HG03457 (cell line): ENCODE data around the gene AFP.
"Not testable (repeated sequence)": the region's sequence is repeated elsewhere in the genome, so short reads cannot be mapped to it uniquely, and the experiment has no call there.

ENCODE experiments used
- ATAC-seq: cut with Tn5 transposase; IDR thresholded peaks from one replicate; pipeline ENCODE4 v1.9.1; 2021; ENCODE audit warnings: moderate number of reproducible peaks; ENCODE audit not compliant: unreplicated experiment

Gene AFP

DNA sequence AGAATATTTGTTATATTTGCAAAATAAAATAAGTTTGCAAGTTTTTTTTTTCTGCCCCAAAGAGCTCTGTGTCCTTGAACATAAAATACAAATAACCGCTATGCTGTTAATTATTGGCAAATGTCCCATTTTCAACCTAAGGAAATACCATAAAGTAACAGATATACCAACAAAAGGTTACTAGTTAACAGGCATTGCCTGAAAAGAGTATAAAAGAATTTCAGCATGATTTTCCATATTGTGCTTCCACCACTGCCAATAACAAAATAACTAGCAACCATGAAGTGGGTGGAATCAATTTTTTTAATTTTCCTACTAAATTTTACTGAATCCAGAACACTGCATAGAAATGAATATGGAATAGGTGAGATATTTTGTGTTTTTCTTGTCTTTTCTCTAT, at the start of gene AFP:
Gene AFP, plus strand, starts transcription at position 238 of the 400 bp plus-strand sequence. Its CDS starts 42 bp downstream, at position 280.
- no peak for ATAC-seq

DNA sequence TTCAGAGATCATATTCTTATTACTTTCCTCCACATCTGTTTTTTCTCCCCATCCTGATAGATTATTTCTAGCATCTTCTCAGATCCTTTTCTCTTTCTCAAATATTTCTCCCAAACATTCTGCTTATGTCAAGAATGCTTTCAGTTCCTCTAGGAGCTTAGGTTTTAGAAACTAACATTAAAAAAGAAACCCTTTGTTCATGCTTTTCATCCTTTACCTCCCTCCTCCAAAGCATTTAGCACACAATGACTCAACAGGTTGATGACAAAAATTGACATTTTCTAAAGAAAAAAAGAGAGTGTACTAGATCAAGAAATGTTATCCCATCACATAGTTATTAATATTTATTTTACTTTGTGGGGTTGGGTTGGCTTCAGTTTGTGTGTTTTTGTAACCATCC, 48.5 kb upstream of the AFP start:
- ATAC-seq = no peak

DNA sequence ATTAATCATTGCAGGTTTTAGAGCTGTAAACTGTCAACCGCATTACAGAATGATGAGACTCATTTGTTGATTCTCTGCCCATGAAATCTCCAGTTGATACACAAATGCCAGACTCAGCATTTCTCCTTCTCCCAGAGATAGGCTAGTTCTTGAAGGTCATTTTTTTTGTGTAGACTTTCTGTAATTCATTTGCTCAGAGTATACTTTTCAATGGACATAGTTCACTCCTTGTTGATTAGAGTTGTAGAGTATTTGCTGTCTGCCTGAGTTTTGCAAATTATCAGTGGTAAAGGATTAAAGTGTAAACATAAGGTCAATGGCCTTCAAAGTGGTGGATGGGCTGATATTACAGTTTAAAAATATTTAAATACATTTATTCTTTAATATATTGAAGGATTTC, 47.1 kb upstream of the AFP start:
- ATAC-seq = no peak

DNA sequence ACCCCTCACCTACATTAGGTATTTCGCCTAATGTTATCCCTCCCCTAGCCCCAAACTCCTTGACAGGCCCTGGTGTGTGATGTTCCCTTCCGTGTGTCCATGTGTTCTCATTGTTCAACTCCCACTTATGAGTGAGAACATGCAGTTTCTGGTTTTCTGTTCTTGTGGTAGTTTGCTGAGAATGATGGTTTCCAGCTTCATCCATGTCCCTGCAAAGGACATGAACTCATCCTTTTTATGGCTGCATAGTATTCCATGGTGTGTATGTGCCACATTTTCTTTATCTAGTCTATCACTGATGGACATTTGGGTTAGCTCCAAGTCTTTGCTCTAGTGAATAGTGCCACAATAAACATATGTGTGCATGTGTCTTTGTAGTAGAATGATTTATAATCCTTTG, 46.4 kb upstream of the AFP start:
- ATAC-seq = not testable (repeated sequence)

DNA sequence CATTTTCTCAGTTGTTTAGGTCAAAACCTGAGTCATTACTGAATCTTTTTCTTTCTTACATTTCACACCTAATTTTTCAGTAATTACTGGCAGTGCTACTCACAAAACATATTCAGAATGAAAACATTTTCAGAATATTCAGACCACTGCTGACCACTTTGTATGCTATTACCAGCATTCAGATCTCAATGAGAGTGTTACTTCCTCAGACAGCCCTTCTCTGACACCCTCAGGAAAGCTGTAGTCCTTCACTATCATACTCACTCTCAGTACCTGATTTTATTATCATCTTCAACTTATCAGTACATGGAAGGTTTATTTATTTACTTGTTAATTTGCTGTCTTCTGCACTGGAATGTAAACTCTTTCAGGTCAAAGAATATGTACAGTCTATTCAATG, 44.2 kb upstream of the AFP start:
- ATAC-seq = no peak

DNA sequence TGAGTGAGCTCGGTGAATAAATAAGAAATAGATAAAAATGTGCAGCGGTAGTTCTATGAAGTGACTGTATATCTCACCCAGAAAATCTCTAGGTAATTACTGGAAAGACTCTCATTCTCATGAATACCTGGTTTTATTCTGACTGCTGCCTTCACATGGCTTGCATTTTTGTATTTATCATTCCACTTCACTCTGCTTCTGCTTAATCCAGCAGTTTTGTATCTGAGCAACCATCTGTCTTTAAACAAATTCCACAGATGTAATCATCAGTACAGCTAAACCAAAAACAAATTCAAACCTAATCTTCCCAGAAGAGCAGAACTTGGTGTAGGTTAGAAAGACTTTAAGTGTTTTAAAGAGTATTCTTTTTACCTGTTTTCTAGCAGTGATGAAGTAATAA, 43.1 kb upstream of the AFP start:
- ATAC-seq = no peak

DNA sequence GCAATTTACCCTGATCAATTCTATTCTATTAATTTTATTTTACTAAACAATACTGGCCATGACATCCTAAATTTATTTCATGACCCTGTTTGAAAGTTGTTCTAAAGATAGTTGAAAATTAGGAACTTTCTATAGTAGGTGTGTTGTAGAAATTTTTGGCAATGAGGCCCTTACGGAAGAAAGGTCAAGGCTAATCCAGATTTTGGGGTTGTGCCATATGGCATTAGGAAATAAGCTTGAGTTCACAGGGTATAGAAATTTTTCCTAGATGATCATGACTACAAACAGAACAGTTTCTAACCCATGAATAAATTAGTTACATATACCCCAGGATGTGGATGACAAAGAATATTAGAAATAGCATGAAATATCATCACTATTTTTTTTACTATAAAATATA, 39.7 kb upstream of the AFP start:
- no peak for ATAC-seq

DNA sequence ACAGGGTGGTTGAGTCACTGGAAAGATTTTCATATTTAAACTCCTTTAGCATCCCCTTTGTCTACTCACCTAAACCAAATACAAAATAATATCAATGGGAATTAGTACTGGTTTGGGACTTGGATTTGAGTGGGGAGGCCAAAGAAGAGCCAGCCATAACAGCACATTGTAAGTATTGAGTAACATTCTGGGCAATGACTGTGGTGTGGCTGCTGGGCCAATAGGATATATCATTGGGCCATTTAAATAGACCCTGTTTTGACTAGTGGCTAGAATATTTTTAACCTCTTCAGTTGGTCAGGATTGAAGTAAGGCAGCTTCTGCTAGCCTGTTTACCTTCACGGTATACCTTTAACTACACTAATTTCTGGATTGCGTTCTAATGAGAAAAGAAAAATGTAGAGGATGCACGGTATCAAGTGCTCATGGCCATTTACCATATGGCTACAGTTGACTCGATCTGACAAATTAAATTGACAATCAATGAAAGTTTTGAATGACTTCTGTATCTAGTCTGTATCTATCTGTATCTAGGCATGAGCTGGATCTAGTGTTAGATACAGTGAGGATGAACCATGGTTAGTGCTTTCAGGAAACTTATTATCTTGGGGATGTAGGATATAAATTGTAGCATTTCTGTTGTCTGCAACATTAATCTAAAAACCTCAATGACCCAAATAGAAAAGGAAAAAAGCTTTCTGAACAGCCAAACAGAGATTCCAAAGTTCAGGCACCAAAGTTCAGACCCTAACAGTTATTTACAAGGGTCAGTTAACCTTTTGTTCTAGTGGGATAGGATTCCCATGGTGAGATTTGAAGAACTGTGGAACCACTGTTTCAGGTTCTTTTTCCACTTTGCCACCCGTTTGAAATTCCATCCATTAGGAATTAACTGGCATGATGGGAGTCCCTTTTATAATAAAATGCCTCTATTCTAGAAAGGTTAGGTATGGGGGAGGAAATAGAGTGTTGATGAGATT, 38.7 kb upstream of the AFP start:
- ATAC-seq = no peak

DNA sequence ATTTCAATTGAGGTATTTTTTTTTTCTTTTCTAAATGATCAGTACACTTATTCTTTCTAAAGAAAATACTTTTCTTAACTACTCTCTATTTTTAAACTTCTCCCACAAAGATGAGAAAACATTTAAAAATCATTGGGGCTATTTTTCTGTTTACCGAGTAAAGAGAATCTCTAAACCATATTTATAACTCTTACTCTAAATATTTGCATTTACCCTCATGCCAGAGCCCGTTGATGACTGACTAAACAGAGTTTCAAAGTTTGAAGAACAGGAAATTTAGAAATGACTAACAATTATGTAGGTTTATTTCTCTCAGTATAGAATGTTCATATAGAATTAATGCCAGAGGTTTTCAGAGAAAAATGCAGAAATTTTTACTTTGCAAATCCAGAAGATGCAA, 34.6 kb upstream of the AFP start:
- no peak for ATAC-seq

DNA sequence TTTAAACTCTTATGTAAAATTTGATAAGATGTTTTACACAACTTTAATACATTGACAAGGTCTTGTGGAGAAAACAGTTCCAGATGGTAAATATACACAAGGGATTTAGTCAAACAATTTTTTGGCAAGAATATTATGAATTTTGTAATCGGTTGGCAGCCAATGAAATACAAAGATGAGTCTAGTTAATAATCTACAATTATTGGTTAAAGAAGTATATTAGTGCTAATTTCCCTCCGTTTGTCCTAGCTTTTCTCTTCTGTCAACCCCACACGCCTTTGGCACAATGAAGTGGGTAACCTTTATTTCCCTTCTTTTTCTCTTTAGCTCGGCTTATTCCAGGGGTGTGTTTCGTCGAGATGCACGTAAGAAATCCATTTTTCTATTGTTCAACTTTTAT, 32.0 kb upstream of the AFP start, which contains the start of gene ALB:
Gene ALB, plus strand, starts transcription at position 246 of the 400 bp plus-strand sequence. Its CDS starts 41 bp downstream, at position 287.
- no peak for ATAC-seq

DNA sequence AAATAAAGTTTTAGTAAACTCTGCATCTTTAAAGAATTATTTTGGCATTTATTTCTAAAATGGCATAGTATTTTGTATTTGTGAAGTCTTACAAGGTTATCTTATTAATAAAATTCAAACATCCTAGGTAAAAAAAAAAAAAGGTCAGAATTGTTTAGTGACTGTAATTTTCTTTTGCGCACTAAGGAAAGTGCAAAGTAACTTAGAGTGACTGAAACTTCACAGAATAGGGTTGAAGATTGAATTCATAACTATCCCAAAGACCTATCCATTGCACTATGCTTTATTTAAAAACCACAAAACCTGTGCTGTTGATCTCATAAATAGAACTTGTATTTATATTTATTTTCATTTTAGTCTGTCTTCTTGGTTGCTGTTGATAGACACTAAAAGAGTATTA, 31.6 kb upstream of the AFP start:
- no peak for ATAC-seq

DNA sequence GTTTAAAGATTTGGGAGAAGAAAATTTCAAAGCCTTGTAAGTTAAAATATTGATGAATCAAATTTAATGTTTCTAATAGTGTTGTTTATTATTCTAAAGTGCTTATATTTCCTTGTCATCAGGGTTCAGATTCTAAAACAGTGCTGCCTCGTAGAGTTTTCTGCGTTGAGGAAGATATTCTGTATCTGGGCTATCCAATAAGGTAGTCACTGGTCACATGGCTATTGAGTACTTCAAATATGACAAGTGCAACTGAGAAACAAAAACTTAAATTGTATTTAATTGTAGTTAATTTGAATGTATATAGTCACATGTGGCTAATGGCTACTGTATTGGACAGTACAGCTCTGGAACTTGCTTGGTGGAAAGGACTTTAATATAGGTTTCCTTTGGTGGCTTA, 30.9 kb upstream of the AFP start:
- no peak for ATAC-seq

DNA sequence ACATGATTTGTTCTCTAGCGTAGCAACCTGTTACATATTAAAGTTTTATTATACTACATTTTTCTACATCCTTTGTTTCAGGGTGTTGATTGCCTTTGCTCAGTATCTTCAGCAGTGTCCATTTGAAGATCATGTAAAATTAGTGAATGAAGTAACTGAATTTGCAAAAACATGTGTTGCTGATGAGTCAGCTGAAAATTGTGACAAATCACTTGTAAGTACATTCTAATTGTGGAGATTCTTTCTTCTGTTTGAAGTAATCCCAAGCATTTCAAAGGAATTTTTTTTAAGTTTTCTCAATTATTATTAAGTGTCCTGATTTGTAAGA, 29.5 kb upstream of the AFP start:
- no peak for ATAC-seq

DNA sequence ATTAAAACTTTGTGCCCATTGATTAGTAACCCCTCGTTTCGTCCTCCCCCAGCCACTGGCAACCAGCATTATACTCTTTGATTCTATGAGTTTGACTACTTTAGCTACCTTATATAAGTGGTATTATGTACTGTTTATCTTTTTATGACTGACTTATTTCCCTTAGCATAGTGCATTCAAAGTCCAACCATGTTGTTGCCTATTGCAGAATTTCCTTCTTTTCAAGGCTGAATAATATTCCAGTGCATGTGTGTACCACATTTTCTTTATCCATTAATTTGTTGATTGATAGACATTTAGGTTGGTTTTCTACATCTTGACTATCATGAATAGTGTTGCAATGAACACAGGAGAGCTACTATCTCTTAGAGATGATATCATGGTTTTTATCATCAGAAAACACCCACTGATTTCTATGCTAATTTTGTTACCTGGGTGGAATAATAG, 28.8 kb upstream of the AFP start:
- ATAC-seq = no peak

DNA sequence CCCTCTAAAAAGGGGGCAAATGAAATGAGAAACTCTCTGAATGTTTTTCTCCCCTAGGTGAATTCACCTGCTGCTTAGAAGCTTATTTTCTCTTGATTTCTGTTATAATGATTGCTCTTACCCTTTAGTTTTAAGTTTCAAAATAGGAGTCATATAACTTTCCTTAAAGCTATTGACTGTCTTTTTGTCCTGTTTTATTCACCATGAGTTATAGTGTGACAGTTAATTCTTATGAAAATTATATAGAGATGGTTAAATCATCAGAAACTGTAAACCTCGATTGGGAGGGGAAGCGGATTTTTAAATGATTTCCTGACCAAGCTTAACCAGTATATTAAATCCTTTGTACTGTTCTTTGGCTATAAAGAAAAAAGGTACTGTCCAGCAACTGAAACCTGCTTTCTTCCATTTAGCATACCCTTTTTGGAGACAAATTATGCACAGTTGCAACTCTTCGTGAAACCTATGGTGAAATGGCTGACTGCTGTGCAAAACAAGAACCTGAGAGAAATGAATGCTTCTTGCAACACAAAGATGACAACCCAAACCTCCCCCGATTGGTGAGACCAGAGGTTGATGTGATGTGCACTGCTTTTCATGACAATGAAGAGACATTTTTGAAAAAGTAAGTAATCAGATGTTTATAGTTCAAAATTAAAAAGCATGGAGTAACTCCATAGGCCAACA, 27.7 kb upstream of the AFP start:
- ATAC-seq = no peak

DNA sequence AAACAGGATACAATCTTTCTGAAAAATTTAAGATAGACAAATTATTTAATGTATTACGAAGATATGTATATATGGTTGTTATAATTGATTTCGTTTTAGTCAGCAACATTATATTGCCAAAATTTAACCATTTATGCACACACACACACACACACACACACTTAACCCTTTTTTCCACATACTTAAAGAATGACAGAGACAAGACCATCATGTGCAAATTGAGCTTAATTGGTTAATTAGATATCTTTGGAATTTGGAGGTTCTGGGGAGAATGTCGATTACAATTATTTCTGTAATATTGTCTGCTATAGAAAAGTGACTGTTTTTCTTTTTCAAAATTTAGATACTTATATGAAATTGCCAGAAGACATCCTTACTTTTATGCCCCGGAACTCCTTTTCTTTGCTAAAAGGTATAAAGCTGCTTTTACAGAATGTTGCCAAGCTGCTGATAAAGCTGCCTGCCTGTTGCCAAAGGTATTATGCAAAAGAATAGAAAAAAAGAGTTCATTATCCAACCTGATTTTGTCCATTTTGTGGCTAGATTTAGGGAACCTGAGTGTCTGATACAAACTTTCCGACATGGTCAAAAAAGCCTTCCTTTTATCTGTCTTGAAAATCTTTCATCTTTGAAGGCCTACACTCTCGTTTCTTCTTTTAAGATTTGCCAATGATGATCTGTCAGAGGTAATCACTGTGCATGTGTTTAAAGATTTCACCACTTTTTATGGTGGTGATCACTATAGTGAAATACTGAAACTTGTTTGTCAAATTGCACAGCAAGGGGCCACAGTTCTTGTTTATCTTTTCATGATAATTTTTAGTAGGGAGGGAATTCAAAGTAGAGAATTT, 26.8 kb upstream of the AFP start:
- ATAC-seq = no peak

DNA sequence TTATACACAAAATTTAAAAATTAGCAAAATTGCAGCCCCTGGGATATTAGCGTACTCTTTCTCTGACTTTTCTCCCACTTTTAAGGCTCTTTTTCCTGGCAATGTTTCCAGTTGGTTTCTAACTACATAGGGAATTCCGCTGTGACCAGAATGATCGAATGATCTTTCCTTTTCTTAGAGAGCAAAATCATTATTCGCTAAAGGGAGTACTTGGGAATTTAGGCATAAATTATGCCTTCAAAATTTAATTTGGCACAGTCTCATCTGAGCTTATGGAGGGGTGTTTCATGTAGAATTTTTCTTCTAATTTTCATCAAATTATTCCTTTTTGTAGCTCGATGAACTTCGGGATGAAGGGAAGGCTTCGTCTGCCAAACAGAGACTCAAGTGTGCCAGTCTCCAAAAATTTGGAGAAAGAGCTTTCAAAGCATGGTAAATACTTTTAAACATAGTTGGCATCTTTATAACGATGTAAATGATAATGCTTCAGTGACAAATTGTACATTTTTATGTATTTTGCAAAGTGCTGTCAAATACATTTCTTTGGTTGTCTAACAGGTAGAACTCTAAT, 26.0 kb upstream of the AFP start:
- no peak for ATAC-seq

DNA sequence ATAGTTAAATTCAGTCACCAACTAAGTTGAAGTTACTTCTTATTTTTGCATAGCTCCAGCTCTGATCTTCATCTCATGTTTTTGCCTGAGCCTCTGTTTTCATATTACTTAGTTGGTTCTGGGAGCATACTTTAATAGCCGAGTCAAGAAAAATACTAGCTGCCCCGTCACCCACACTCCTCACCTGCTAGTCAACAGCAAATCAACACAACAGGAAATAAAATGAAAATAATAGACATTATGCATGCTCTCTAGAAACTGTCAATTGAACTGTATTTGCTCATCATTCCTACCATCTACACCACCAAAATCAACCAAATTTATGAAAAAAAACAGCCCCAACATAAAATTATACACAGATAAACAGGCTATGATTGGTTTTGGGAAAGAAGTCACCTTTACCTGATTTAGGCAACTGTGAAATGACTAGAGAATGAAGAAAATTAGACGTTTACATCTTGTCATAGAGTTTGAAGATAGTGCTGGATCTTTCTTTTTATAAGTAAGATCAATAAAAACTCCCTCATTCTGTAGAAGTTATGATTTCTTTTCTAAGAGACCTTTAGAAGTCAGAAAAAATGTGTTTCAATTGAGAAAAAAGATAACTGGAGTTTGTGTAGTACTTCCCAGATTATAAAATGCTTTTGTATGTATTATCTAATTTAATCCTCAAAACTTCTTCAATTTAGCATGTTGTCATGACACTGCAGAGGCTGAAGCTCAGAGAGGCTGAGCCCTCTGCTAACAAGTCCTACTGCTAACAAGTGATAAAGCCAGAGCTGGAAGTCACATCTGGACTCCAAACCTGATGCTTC, 24.9 kb upstream of the AFP start:
- ATAC-seq = no peak

DNA sequence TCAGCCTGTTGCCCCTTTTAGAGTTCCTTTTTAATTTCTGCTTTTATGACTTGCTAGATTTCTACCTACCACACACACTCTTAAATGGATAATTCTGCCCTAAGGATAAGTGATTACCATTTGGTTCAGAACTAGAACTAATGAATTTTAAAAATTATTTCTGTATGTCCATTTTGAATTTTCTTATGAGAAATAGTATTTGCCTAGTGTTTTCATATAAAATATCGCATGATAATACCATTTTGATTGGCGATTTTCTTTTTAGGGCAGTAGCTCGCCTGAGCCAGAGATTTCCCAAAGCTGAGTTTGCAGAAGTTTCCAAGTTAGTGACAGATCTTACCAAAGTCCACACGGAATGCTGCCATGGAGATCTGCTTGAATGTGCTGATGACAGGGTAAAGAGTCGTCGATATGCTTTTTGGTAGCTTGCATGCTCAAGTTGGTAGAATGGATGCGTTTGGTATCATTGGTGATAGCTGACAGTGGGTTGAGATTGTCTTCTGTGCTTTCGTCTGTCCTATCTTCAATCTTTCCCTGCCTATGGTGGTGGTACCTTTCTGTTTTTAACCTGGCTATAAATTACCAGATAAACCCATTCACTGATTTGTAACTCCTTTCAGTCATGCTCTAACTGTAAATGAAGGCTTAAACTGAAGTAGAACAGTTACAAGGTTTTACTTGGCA, 24.1 kb upstream of the AFP start:
- ATAC-seq = no peak
